Subcutaneous adipose tissue (tissue), 4 donors: ENCODE results near the gene RNF111. TPM values are rescaled to one million over a fixed set of nuclear protein-coding genes. Genes with fewer than 3 reads are reported as not detected.

ENCODE experiments used
- total RNA-seq, 4 donors: library from RNA; depleted of rRNA; stranded (reverse); fragments of >200 nt; gene quantifications; one replicate each; pipeline ENCODE4 v1.1.0, GENCODE V29; 2016
- TF ChIP-seq, protein P1 (sequence below): fragments of 450-650 bp; IDR thresholded peaks from one replicate; pipeline ENCODE4 v1.5.1; 2016; ENCODE audit warnings: low read depth, mild to moderate bottlenecking, control low read depth, antibody characterized with exemption, moderate library complexity

Gene RNF111
- total RNA-seq, 4 donors from 2014 or later = 24.2 to 35.7 (median 28.0) TPM

DNA sequence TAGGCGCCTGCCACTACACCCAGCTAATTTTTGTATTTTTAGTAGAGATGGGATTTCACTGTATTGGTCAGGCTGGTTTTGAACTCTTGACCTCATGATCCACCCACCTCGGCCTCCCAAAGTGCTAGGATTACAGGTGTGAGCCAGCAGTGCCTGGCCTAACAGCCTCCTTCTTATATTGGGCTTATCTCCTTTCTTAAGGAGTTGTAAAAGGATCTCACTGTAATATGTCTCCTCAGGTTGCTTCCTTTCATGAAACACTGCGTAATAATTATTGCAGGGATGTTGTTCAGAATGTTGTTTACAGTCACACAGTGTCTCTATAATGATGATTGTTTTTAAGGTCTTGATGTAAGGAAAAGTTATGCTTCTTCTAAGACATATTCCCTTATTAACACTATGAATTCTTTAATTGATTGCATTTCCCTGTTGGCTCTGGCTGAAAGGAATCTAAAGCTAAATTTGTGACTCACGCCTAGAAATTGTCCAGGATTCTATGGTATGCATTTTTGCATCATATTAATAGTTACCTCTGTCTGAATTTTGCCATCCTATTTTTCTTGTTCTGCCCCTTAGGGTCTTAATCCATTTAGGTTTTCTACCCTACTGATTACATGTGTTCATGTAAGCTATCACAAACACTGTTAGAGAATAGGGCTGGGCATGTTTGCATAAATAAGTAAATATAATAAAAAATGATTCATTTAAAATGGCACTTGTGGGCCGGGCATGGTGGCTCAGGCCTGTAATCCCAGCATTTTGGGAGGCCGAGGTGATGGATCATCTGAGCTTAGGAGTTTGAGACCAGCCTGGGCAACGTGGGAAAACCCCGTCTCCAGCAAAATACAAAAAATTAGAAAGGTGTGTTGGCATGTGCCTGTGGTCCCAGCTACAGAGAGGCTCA is 24.5 kb upstream of the RNF111 start:
- TF ChIP-seq, protein P1, sequence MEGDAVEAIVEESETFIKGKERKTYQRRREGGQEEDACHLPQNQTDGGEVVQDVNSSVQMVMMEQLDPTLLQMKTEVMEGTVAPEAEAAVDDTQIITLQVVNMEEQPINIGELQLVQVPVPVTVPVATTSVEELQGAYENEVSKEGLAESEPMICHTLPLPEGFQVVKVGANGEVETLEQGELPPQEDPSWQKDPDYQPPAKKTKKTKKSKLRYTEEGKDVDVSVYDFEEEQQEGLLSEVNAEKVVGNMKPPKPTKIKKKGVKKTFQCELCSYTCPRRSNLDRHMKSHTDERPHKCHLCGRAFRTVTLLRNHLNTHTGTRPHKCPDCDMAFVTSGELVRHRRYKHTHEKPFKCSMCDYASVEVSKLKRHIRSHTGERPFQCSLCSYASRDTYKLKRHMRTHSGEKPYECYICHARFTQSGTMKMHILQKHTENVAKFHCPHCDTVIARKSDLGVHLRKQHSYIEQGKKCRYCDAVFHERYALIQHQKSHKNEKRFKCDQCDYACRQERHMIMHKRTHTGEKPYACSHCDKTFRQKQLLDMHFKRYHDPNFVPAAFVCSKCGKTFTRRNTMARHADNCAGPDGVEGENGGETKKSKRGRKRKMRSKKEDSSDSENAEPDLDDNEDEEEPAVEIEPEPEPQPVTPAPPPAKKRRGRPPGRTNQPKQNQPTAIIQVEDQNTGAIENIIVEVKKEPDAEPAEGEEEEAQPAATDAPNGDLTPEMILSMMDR = no peak

DNA sequence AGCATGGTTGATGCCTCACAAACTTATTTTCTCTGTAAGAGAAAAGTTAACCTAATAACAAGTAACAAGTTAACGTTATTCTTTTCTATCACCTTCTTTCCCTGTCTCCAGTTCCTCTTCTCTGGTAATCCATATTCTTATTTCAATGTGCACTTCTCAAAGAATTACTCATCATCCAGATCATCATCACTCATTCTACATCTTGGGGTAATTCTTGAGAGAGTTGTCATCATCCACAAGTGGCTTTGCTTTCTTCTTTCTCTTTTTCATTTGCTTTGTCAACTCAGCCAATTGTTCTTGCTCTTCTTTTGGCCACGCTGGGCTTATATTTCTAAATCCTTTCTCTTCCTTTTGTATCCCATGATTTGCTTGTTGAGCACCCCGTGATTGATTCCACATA is 20.8 kb upstream of the RNF111 start:
- TF ChIP-seq, protein P1 = no peak

DNA sequence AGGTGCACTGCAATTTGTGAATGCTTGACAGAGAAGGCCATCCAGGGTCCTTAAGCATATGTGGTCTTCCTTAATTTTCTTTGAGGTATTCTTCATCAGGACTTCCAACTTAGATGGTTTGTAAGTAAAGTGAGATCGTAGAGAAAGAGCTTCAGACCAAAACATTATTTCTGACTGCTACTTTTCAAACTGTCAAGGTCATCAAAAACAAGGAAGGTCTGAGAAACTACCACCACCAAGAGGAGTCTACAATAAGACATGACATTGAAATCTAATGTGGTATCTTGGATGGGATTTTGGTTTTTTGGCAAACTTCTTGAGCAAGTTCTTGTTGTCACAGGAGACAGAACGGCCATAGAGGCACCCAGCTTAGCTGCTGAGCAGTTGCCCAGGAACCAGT is 20.0 kb upstream of the RNF111 start:
- TF ChIP-seq, protein P1 = no peak

DNA sequence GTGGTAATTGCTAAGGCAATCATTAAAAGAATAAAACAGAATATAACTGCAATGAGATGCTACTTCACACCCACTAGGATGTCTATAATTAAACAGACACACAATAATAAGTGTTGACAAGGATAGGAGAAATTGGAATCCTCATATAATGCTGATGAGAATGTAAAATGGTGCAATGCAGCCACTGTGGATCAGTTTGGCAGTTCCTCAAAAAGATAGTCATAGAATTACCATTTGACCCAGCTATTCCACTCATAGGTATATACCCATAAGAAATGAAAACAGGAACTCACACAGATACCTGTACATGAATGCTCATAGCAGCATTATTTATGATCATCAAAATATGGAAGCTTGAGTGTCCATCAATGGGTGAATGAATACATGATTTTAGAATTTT is 9.6 kb upstream of the RNF111 start:
- TF ChIP-seq, protein P1 = no peak

DNA sequence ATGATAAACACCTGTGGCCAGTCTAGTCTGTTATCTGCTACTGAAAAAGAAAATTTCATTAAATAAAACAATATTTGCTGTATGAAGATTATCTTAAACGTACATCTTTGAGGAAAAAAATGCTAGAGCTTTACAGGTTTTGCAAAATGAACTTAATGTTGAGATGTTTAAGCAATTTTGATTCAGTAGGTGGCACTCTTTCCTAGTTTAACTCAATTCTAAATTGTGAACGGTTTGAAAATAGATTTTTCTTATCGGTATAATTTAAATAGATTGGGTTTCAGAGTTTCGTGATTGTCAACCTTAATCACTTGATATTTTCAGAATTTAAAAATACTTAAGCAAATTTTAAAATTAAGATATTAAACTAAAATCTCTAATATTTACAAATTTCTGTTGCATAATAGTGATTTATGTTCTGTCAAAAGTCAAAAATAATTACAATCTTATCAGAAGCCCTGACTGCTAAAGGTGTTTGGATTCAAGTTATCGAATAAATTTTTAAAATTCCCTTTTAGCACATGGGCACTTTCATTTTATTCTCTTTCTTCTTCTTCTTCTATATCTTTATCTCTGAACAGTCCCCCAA is 7.0 kb upstream of the RNF111 start:
- TF ChIP-seq, protein P1 = no peak

DNA sequence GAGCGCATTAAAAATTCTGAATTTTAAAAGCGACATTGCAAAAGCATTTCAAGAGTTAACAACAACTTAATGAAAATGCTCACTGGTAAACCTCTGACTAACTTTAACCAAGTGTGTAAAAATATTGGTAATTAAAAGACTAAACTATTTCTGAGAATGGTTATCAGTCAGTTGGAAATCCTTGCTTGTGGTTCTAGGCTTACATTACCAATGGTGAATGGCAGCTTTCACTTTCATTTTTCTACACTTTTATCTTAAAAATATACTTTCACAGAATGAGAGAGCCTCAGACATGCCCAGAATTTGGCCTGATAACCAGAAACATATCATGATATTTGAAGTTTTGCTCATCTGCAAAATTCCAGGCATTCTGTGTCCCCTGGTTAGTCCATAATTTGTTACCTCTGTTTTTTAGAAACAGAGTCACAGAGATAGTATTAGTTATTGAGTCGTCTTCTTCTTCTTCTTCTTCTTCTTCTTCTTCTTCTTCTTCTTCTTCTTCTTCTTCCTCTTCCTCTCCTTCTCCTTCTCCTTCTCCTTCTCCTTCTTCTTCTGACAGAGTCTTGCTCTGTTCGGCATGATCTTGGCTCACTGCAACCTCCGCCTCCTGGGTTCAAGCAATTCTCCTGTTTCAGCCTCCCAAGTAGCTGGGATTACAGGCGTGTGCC is 5.5 kb upstream of the RNF111 start:
- TF ChIP-seq, protein P1 = no peak

DNA sequence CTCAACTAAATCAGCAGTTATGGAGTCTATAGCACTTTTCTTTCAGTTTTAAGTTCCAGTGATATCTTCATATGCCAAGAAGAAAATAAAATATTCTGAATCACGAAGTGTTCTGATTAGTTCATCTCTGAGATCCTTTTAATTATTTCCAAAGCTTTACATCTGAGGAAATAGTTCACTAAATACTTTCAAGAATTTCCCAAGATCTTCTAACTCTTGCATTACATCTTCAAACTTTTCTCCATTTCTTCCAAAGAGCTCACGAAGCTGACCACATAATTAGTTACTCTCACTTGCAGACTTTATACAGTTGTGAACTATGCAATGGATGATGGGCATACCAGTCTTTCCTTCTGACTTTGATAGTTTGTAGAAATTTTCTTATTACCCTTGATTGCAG is 4.2 kb upstream of the RNF111 start:
- TF ChIP-seq, protein P1 = no peak
